ENCODE measurements around the gene MCM3AP.

GRCh38 chr21:46318464-46318845, 33.0 kb upstream of the MCM3AP start:
- no peak for TF ChIP-seq EZH2 (IDR thresholded peaks at IDR 0.05; ENCODE audit: insufficient read depth, poor library complexity, severe bottlenecking)
- TF ChIP-seq EZH2phosphoT487 (IDR thresholded peaks at IDR 0.05; ENCODE audit: insufficient read depth, low read depth) = no peak
